GM23248 (cell line): ENCODE measurements around the gene PRSS16.

Source experiments
- EZH2 ChIP-seq: fragments of 200-600 bp; sonication (generic); IDR thresholded peaks from 2 replicates; pipeline ENCODE4 v1.6.1; 2018; ENCODE audit warnings: antibody characterized with exemption, mild to moderate bottlenecking; ENCODE audit not compliant: insufficient read depth, poor library complexity, severe bottlenecking
- EZH2phosphoT487 ChIP-seq: fragments of 200-600 bp; sonication (generic); IDR thresholded peaks from 2 replicates; pipeline ENCODE4 v1.6.1; 2018; ENCODE audit warnings: antibody characterized with exemption, moderate library complexity, mild to moderate bottlenecking, low read depth; ENCODE audit not compliant: insufficient read depth

DNA sequence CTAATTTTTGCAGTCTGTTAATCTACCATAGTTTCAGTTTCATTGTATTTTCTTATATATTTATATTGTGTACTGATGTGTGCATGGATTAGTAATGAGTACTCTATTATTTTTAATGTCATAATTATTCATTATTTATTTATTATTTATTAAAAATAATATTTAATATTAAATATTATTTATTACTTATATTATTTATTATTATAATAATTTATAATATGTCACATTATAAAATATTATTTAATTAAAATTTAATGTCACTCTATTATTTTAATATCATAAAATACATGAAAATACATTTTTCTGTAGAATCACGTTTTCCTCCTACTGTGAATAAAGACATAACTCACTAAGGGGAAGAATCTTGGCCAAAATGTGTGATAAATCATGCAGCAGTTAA lies 34.1 kb downstream of the PRSS16 start:
- TF ChIP-seq EZH2phosphoT487 (no peak), EZH2 (no peak)
